ENCODE results near the gene DDX31. TPM values are rescaled to one million over a fixed set of nuclear protein-coding genes. Genes with fewer than 3 reads are reported as not detected.

Gene DDX31
- polyA plus RNA-seq, 6 donors from 2014 or later: 3.8 to 9.1 (median 7.3) TPM

DNA sequence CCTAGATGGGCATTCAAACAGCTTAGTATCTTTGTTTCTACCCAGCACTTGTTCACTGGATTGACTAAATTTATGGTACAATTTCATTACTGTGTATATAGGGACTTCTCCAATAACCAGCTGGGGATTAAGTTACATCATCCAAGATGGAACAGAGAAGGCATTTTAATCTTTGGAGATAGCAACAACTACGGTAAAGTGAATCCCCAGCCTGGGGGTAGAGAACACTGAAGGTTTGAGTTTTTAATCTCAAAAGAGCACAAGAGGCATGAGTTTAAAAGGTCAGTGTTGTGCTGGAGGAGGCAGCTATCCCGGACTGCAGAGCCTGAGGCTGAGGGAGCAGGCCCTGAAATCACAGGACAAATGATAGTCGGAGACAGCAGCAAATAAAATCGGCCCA lies 28.6 kb downstream of the DDX31 start:
- no peaks in the 10 kb centered on the region for H3K27me3 Mint-ChIP-seq
- no peaks in the 10 kb centered on the region for H3K9me3 Mint-ChIP-seq
- no peak overlapping the region for H3K4me3 Mint-ChIP-seq
- no peak overlapping the region for H3K27ac Mint-ChIP-seq
- no peak for ATAC-seq (ENCODE audit: low read depth in 2 of 2)
- peaks cover 31 to 49% of the 10 kb centered on the region in 2 donors for H3K36me3 Mint-ChIP-seq
- no peaks in the 10 kb centered on the region for H3K4me1 Mint-ChIP-seq
- no peak for DNase-seq

DNA sequence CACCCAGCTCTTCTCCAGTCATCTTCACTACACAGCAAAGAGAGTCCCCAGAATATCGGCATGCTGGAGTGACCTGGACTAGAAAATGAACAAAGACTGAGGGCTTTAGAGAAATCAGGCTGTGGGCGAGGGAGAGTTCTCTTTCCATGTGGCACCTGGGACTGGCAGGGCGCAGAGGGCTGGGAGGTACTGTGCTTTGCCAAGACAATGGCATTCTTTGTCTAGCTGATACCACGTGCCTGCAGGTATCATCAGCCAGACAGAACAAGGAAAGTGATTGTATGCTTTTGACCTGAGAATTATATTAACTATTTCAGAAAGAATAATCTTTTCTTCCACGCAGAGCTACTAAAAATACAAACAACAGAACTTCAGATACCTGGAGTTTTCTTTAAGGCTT lies 30.5 kb downstream of the DDX31 start:
- Mint-ChIP-seq H3K27me3 (no peaks in the 10 kb centered on the region), H3K36me3 (peaks cover 18 to 35% of the 10 kb centered on the region in 2 donors), H3K9me3 (no peaks in the 10 kb centered on the region), H3K4me1 (no peaks in the 10 kb centered on the region), H3K4me3 (no peak overlapping the region), H3K27ac (no peak overlapping the region)
- ATAC-seq (ENCODE audit: low read depth in 2 of 2) (no peak), DNase-seq (no peak)

DNA sequence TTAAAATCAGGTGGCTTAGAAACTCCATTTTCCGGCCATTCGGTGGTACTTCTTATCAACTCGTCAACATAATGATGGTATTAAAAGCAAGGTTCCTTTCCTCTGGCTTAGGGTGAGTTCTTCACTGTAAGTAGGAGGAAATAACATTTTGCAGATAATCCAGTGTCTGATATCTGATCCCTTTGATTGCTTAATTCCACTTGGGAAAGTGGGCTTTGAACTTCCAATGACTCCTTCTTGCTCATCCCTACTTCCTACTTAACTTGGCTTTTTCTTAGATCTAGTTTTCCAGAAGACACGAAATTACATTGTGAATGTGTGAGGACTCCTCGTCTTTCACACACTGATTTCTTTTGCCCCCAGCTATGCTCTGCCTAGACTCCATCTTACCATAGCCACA lies 31.5 kb downstream of the DDX31 start:
- Mint-ChIP-seq H3K27me3 (no peaks in the 10 kb centered on the region), H3K4me3 (no peak overlapping the region), H3K36me3 (peaks cover 18 to 35% of the 10 kb centered on the region in 2 donors), H3K9me3 (no peaks in the 10 kb centered on the region), H3K27ac (peak overlapping the region in 1 of 6 donors; percentile 88), H3K4me1 (no peaks in the 10 kb centered on the region)
- DNase-seq: no peak
- no peak for ATAC-seq (ENCODE audit: low read depth in 2 of 2)

DNA sequence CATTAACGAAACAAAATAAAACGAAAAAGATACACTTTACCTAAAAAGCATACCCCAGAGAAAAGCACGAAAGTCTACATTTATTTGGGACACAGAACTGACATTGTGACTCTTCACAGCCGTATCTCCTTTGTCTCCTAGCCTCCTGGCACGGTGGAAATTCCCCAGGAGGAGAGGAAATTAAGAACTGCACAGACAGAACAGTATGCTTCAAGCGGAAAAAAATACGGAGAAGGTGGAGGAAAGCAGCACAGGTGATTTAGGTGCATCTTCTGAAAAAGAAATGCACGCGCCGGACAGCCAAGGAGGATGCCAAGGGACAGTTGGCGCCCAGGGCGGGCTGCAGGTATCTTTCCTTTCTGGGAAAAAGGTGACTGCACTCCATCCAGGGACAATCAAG lies 32.0 kb downstream of the DDX31 start:
- Mint-ChIP-seq H3K27me3 (no peaks in the 10 kb centered on the region), H3K4me3 (no peak overlapping the region), H3K9me3 (no peaks in the 10 kb centered on the region), H3K36me3 (peaks cover 18 to 35% of the 10 kb centered on the region in 2 donors), H3K4me1 (no peaks in the 10 kb centered on the region), H3K27ac (no peak overlapping the region)
- ATAC-seq (ENCODE audit: low read depth in 2 of 2) (no peak), DNase-seq (no peak)

DNA sequence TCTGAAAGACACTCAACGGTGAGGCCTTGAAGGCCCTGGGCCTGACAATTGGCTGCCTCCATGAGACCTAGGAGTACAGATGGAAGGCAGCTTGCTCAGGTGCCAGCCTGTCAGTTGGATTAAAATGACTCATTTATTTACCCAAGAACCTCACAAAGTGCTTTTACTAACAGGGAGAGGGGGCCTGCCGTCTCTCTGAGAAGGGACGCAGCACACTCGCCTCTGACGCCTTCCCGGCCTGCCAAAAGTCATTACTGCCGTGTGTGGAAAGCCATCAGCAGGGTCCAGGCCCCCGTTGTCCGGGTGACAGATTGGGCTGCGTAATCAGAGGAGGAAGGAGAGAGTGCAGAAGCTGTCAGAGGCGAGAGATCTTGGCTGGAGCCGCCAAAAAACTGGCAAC lies 32.4 kb downstream of the DDX31 start:
- DNase-seq (no peak), ATAC-seq (ENCODE audit: low read depth in 2 of 2) (no peak)
- Mint-ChIP-seq H3K9me3 (no peaks in the 10 kb centered on the region), H3K36me3 (peaks cover 18 to 35% of the 10 kb centered on the region in 2 donors), H3K4me1 (no peaks in the 10 kb centered on the region), H3K4me3 (no peak overlapping the region), H3K27ac (no peak overlapping the region), H3K27me3 (no peaks in the 10 kb centered on the region)

DNA sequence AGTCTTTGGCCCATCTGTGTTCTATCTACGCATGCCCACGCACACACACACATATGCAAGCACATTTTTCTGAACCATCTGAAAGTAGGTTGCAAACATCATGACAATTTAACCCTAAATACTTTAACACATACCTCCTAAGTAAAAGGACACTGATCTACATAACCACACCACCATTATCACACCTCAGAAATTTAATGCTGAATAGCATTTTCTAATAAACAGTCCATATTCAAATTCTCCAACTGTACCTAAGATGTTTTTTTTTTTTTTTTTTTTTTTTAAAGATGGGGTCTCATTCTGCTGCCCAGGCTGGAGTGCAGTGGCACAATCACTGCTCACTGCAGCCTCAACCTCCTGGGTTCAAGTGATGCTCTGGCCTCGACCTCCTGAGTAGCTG lies 35.5 kb downstream of the DDX31 start:
- Mint-ChIP-seq H3K4me1 (no peaks in the 10 kb centered on the region), H3K27me3 (no peaks in the 10 kb centered on the region), H3K27ac (no peak overlapping the region), H3K36me3 (peaks cover 26 to 29% of the 10 kb centered on the region in 2 donors), H3K9me3 (no peaks in the 10 kb centered on the region), H3K4me3 (no peak overlapping the region)
- ATAC-seq (ENCODE audit: low read depth in 2 of 2) (no peak), DNase-seq (no peak)

DNA sequence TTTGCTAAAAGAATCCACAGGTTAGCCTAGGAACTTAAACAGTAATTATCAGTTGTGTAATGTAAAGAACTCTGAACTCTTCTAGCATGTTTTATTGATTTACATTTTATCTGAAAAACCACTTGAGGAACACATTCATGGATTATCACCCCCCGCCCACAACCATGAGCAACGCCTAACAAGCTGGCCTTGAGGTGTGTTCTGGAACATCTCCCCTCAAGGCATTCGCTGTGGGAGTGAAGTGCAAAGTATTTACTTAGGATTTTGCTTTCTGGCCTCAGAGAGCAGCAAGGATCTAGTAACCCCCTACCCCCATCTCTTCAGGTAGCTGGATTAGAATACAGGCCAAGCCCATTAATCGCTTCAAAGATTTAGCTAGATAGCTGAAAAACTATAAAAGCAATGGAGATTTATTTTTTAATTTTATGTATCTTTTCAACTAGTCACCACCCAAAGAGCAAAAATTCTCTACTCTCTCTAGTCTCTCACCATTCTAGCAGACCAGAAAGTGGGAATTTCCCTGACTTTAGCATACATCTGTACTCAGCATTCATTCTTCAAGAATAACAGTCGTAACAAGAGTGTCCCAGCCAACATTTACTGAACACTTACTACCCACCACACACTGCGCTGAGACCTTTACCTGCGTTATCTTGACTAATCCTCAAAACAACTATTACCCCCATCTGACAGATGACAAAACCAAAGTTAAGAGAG lies 37.2 kb downstream of the DDX31 start:
- no peaks in the 10 kb centered on the region for H3K9me3 Mint-ChIP-seq
- H3K27me3 Mint-ChIP-seq: no peaks in the 10 kb centered on the region
- ATAC-seq (ENCODE audit: low read depth in 2 of 2): no peak
- peaks cover 30 to 34% of the 10 kb centered on the region in 2 donors for H3K36me3 Mint-ChIP-seq
- H3K4me3 Mint-ChIP-seq: no peak overlapping the region
- H3K4me1 Mint-ChIP-seq: no peaks in the 10 kb centered on the region
- DNase-seq: no peak
- H3K27ac Mint-ChIP-seq: no peak overlapping the region

DNA sequence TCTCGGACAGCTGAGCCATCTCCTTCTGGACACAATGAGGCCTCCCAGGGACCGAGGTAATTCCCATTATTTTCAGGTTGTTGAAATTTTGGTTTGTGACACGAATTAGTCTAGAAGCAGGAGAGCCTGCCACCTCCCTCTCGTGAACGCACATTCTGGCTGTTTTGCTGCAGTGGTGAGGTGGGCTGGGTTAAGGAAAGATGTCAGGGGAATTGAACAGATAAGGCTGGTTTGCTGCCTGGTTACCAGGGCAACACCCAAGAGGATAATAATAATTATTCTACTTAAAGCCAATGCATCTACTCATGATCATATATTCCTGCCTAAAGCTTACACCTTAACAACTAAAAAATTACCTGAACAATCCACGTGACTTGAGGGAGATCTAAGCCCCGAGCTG lies 38.1 kb downstream of the DDX31 start:
- H3K36me3 Mint-ChIP-seq: peaks cover 27 to 29% of the 10 kb centered on the region in 2 donors
- DNase-seq (no peak), ATAC-seq (ENCODE audit: low read depth in 2 of 2) (no peak)
- peak overlapping the region in 2 of 6 donors; percentile 34 to 36 for H3K27ac Mint-ChIP-seq
- no peaks in the 10 kb centered on the region for H3K9me3 Mint-ChIP-seq
- H3K4me3 Mint-ChIP-seq: no peak overlapping the region
- H3K27me3 Mint-ChIP-seq: no peaks in the 10 kb centered on the region
- H3K4me1 Mint-ChIP-seq: no peaks in the 10 kb centered on the region

DNA sequence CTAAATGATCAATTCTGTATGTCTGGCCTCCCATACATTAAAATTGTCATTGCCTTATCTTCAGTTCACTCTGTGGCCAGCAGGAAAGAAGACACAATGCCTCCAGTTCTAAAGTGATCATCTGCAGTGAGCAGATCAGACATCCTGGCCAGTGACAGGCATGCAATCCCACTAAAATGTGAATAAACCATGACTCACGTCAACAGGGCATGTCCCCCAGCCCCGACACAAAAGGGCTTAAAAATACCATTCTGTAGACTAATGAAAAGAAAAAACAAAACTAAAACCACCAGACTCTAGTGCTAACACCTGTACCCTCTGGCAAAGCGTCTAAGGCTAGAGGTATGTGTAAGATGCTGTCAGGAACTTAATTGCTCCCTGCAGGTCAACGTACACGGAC lies 38.5 kb downstream of the DDX31 start:
- H3K27ac Mint-ChIP-seq: no peak overlapping the region
- peaks cover 0 to 2% (median 0%) of the 10 kb centered on the region in 3 donors for H3K4me1 Mint-ChIP-seq
- no peak for DNase-seq
- no peaks in the 10 kb centered on the region for H3K27me3 Mint-ChIP-seq
- H3K36me3 Mint-ChIP-seq: peaks cover 30 to 31% of the 10 kb centered on the region in 2 donors
- no peaks in the 10 kb centered on the region for H3K9me3 Mint-ChIP-seq
- ATAC-seq (ENCODE audit: low read depth in 2 of 2): no peak
- H3K4me3 Mint-ChIP-seq: no peak overlapping the region

DNA sequence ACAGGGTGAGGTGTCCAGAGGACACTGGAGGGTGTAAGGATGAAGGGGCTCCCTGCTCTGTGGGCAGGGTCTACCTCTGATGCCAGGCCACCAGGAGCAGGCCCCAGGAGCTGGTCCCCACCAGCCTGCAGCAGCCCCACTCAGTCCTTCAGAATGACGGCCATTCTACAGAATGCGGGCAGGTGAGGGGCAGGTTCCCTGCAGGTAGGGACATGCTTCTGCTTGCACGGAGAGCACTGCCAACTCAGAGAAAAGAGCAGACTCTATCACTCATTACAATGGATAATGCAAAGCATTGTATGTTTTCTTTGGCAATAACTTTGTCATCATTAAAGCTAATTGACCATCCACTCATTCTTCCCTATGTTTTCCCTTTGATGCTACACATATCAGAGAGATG lies 39.0 kb downstream of the DDX31 start:
- Mint-ChIP-seq H3K27ac (peak overlapping the region in 1 of 6 donors; percentile 28), H3K4me1 (peaks cover 0 to 5% (median 0%) of the 10 kb centered on the region in 3 donors), H3K9me3 (no peaks in the 10 kb centered on the region), H3K27me3 (no peaks in the 10 kb centered on the region), H3K36me3 (peaks cover 33 to 36% of the 10 kb centered on the region in 2 donors), H3K4me3 (no peak overlapping the region)
- DNase-seq (no peak), ATAC-seq (ENCODE audit: low read depth in 2 of 2) (no peak)

DNA sequence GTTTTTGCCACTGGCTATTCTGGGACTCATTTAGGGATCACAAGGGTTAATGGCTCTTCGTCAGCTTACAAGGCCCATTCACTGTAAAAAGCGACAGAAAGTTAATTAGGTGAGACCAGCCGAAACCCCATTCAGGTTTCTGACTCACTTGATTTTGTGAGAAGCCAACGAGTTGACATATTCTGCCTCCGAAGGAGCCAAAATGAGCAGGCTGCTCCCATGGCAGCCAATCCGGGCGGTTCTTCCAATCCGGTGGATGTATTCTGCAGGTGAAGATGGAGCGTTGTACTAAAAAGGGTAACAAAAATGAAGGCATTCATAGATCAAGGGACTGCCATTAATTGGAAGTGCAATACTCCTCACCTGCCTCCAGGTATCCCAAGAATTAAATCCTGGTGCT lies 39.7 kb downstream of the DDX31 start:
- DNase-seq: no peak
- H3K27ac Mint-ChIP-seq: no peak overlapping the region

DNA sequence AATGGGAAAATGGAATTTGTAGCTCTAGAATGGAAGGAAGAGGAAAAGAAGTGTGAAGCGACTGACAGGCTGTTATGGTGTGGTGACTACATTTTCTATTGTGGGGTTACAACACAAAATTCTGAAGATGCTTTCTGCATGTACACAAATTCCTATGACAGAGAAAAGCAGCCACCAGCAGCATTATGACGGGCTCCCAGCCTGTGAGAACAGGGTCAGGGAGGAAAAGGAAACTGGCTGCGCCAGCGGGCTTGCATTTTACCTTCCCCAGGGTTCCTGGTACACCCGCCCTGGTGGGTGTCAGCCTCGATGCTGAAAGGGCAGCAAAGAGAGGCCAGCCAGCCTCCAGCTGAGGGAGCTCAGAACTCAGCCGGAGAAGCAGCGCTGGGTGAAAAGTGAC lies 41.0 kb downstream of the DDX31 start:
- DNase-seq (no peak), ATAC-seq (ENCODE audit: low read depth in 2 of 2) (no peak)
- Mint-ChIP-seq H3K4me3 (no peak overlapping the region), H3K36me3 (peaks cover 42 to 45% of the 10 kb centered on the region in 2 donors), H3K27me3 (no peaks in the 10 kb centered on the region), H3K4me1 (peaks cover 0 to 5% (median 0%) of the 10 kb centered on the region in 3 donors), H3K27ac (peak overlapping the region in 2 of 6 donors; percentile 38 to 76), H3K9me3 (no peaks in the 10 kb centered on the region)

More for the DNA sequence above, 39.7 kb downstream of the DDX31 start:
- peaks cover 0 to 5% (median 0%) of the 10 kb centered on the region in 3 donors for H3K4me1 Mint-ChIP-seq
- H3K27me3 Mint-ChIP-seq: no peaks in the 10 kb centered on the region
- ATAC-seq (ENCODE audit: low read depth in 2 of 2): no peak
- H3K4me3 Mint-ChIP-seq: no peak overlapping the region
- H3K9me3 Mint-ChIP-seq: no peaks in the 10 kb centered on the region
- peaks cover 40 to 42% of the 10 kb centered on the region in 2 donors for H3K36me3 Mint-ChIP-seq

DNA sequence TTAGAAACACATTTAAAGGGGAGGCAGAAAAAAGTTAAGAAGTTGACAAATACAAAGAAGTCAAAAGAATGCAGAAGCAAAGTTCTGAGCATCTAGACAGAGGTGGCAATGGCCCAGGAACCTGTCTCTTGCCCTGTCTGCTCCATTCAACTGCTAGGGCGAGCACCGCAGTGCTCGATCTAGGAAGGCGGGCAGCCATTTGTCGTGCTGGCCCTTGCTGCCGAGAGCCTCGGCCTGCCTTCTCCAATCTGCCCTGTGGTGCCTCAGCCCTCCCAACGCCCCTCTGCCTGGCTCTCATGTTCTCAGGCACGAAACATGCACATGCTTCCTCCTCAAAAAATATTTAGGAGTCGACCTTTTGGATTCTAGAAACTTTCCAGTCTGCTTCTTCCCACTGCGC lies 42.2 kb downstream of the DDX31 start:
- Mint-ChIP-seq H3K27me3 (no peaks in the 10 kb centered on the region), H3K9me3 (no peaks in the 10 kb centered on the region), H3K4me3 (no peak overlapping the region), H3K4me1 (peaks cover 0 to 5% (median 0%) of the 10 kb centered on the region in 3 donors), H3K27ac (no peak overlapping the region), H3K36me3 (peaks cover 42 to 45% of the 10 kb centered on the region in 2 donors)
- no peak for DNase-seq
- no peak for ATAC-seq (ENCODE audit: low read depth in 2 of 2)

DNA sequence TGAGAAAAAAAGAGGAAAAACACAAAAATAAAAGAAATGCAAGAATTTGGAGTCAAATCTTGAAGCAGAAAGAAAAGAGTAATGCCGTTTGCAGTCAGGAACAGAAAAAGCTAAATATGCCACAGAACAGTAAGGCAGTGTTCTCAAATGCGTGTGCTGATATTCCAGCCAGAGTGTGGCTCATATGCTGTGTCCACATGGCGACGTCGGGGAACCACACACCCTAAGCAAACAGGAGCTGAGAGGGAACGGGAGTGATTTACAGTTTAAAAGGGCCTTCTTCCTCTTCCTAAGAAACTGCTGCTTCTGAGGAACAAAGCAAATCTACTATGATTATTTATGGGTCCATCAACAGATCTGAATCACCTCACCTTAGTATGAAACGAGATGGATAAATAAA lies 42.7 kb downstream of the DDX31 start:
- Mint-ChIP-seq H3K27ac (no peak overlapping the region), H3K36me3 (peaks cover 42 to 45% of the 10 kb centered on the region in 2 donors), H3K9me3 (no peaks in the 10 kb centered on the region), H3K4me1 (peaks cover 0 to 5% (median 0%) of the 10 kb centered on the region in 3 donors), H3K4me3 (no peak overlapping the region), H3K27me3 (no peaks in the 10 kb centered on the region)
- ATAC-seq (ENCODE audit: low read depth in 2 of 2) (no peak), DNase-seq (no peak)
